ENCODE data around the gene PTPRN2.

GRCh38 chr7:157789942-157790341 is 797.7 kb downstream of the PTPRN2 start:
- TF ChIP-seq CTCF (IDR thresholded peaks at IDR 0.05) (no peak), TCF7L2 (IDR thresholded peaks at IDR 0.05; ENCODE audit: low read depth, low read length) (no peak), REST (IDR thresholded peaks at IDR 0.05; ENCODE audit: insufficient read depth in 1 of 2, low read depth in 2 of 2, low read length in 1 of 2) (no peak), POLR2AphosphoS5 (IDR thresholded peaks at IDR 0.05; ENCODE audit: low read depth, low read length) (no peak)
